CD4-positive, alpha-beta T cell (primary cell): ENCODE results near the gene ATN1. TPM values are rescaled to one million over a fixed set of nuclear protein-coding genes. Genes with fewer than 3 reads are reported as not detected.

Source experiments
- ATAC-seq: fragments of 200-7000 bp; cut with Tn5 transposase; one replicate; pipeline ENCODE4 v1.10.0; 2022; ENCODE audit warnings: mild to moderate bottlenecking; ENCODE audit not compliant: poor library complexity
- CTCF ChIA-PET: fragments of 350-600 bp; sonication (Branson Sonifier 250); formaldehyde crosslinking; loops from one replicate; lab custom pipeline; 2021; ENCODE audit warnings: antibody characterized with exemption, inconsistent platforms; lab: Charles Lee
- POLR2A ChIA-PET: fragments of 350-600 bp; sonication (Branson Sonifier 250); formaldehyde crosslinking; loops from one replicate; lab custom pipeline; 2021; ENCODE audit warnings: antibody characterized with exemption, inconsistent platforms; lab: Charles Lee
- DNase-seq, 14 experiments: peaks; one replicate each; pipeline ENCODE4 v3.0.0-alpha.2; 2013 to 2020; ENCODE audit warnings: mixed read lengths in 2 of 14
- H3K27ac ChIP-seq, 2 donors: one replicate each; pipeline versions ENCODE4 v1.5.1 to v1.7.0; 2013; ENCODE audit warnings: low read length in 2 of 2, low read depth in 1 of 2, mild to moderate bottlenecking in 1 of 2
- H3K27me3 ChIP-seq, 2 experiments: 1 replicate in 1 of 2; 2 replicates in 1 of 2; pipeline versions ENCODE4 v1.6.1 to v1.7.0; 2013; ENCODE audit warnings: low read length in 2 of 2, control low read depth in 1 of 2, mild to moderate bottlenecking in 1 of 2, moderate library complexity in 1 of 2; ENCODE audit not compliant: insufficient read depth in 2 of 2, control insufficient read depth in 1 of 2
- H3K36me3 ChIP-seq: one replicate; pipeline ENCODE4 v1.6.1; 2013; ENCODE audit warnings: low read length, control low read depth; ENCODE audit not compliant: insufficient read depth
- H3K4me1 ChIP-seq: one replicate; pipeline ENCODE4 v1.6.1; 2013; ENCODE audit warnings: low read length, control low read depth; ENCODE audit not compliant: insufficient read depth
- H3K4me3 ChIP-seq: one replicate; pipeline ENCODE4 v1.5.1; 2013; ENCODE audit warnings: mild to moderate bottlenecking, low read length, moderate library complexity
- H3K9me3 ChIP-seq, 2 experiments: 1 replicate in 1 of 2; 2 replicates in 1 of 2; pipeline versions ENCODE4 v1.6.1 to v1.7.0; 2013; ENCODE audit warnings: low read length in 2 of 2, mild to moderate bottlenecking in 2 of 2, control low read depth in 1 of 2, moderate library complexity in 1 of 2; ENCODE audit not compliant: control insufficient read depth in 1 of 2, insufficient read depth in 1 of 2
- H3K27ac Mint-ChIP-seq: one replicate; pipeline ENCODE4 v1.8.0; 2020; ENCODE audit warnings: mixed read lengths
- H3K27me3 Mint-ChIP-seq: one replicate; pipeline ENCODE4 v1.8.0; 2021; ENCODE audit warnings: mixed read lengths
- H3K36me3 Mint-ChIP-seq: one replicate; pipeline ENCODE4 v1.8.0; 2021; ENCODE audit warnings: low read depth, mixed read lengths
- H3K4me1 Mint-ChIP-seq: one replicate; pipeline ENCODE4 v1.8.0; 2021; ENCODE audit warnings: low read depth, mixed read lengths
- H3K4me3 Mint-ChIP-seq: one replicate; pipeline ENCODE4 v1.8.0; 2020; ENCODE audit warnings: mild to moderate bottlenecking, mixed read lengths
- H3K9me3 Mint-ChIP-seq: one replicate; pipeline ENCODE4 v1.8.0; 2020; ENCODE audit warnings: mixed read lengths
- CTCF ChIP-seq: fragments of 200-600 bp; IDR thresholded peaks from one replicate; pipeline ENCODE4 v1.8.0; 2022; ENCODE audit warnings: antibody characterized with exemption, mild to moderate bottlenecking
- intact Hi-C, 2 experiments: fragments of 100-400 bp; cut with DNase I in 1 of 2; cut with micrococcal nuclease in 1 of 2; formaldehyde crosslinking; loops; one replicate each; pipeline versions ENCODE4 v1.15.1 to v1.9.0; 2023 to 2025; cut with DNase I, micrococcal nuclease
- total RNA-seq, 174 experiments: library from RNA in 2 of 174; stranded (reverse) in 2 of 174; gene quantifications; one replicate each; pipeline ENCODE4 v1.2.3 and lab custom pipeline; 2021 to 2026

Gene ATN1
- total RNA-seq, 2 experiments from 2014 or later = 28.7 to 29.6 TPM

GRCh38 chr12:6909421-6910145 is 18.2 kb upstream of the ATN1 start:
- H3K27me3 Mint-ChIP-seq = no peaks in the 10 kb centered on the region
- no peak overlapping the region for H3K4me3 Mint-ChIP-seq
- Histone ChIP-seq H3K9me3 (no peaks in the 10 kb centered on the region), H3K36me3 (no peaks in the 10 kb centered on the region), H3K27ac (no peak overlapping the region), H3K4me1 (peaks cover 26% of the 10 kb centered on the region), H3K4me3 (no peak overlapping the region), H3K27me3 (no peaks in the 10 kb centered on the region)
- intact Hi-C loops = loop anchor here (5.0 to 10.0 kb wide), 2 partner anchors 37 to 285 kb away; partner anchors contain the start of gene SPSB2 (in 1 of the 2)
- H3K9me3 Mint-ChIP-seq = no peaks in the 10 kb centered on the region
- H3K36me3 Mint-ChIP-seq = peaks cover 8% of the 10 kb centered on the region
- DNase-seq (no peak), ATAC-seq (no peak)
- CTCF ChIA-PET = interaction anchor here (0.5 to 3.1 kb wide), 5 partner anchors 18 to 228 kb away, joined by 3 to 30 read pairs (median 4); no protein-coding TSS in a partner anchor
- peaks cover 19% of the 10 kb centered on the region for H3K4me1 Mint-ChIP-seq
- POLR2A ChIA-PET = interaction anchor here (0.5 to 3.7 kb wide), 7 partner anchors 18 to 115 kb away, joined by 3 to 19 read pairs (median 8); partner anchors contain the start of genes C12orf57, RNU7-1, SPSB2 and USP5
- TF ChIP-seq CTCF = no peak
- H3K27ac Mint-ChIP-seq = no peak overlapping the region

- no peak for TF ChIP-seq CTCF
- Mint-ChIP-seq H3K27me3 (no peaks in the 10 kb centered on the region), H3K4me1 (peaks cover 31% of the 10 kb centered on the region), H3K9me3 (no peaks in the 10 kb centered on the region), H3K4me3 (peak overlapping the region; percentile 84), H3K27ac (peak overlapping the region; percentile 82), H3K36me3 (peaks cover 23% of the 10 kb centered on the region)
- H3K36me3 ChIP-seq = peaks cover 14% of the 10 kb centered on the region
- DNase-seq (no peak), ATAC-seq (no peak)
- intact Hi-C loops = loop anchor here in 1 of 2 experiments (5.0 kb wide), 1 partner anchor 40 kb away; the partner anchor contains the start of gene SPSB2
- H3K27ac ChIP-seq = no peak overlapping the region
- H3K4me1 ChIP-seq = peaks cover 32% of the 10 kb centered on the region
- H3K27me3 ChIP-seq = no peaks in the 10 kb centered on the region
- H3K9me3 ChIP-seq = no peaks in the 10 kb centered on the region
- CTCF ChIA-PET = interaction anchor here (1.3 to 3.4 kb wide), 5 partner anchors 21 to 201 kb away, joined by 3 to 36 read pairs (median 4); partner anchors contain the start of gene SPSB2
- H3K4me3 ChIP-seq = no peak overlapping the region
- POLR2A ChIA-PET = interaction anchor here (0.9 to 5.4 kb wide), 4 partner anchors 7 to 188 kb away, joined by 3 to 35 read pairs (median 19); partner anchors contain the start of genes C12orf57, COPS7A, LRRC23 and RNU7-1
Measured at GRCh38 chr12:6912164-6912935, 15.4 kb upstream of the ATN1 start.
